GM18511 (cell line): ENCODE results near the gene ABHD17A.
"Not testable (repeated sequence)": the region's sequence is repeated elsewhere in the genome, so short reads cannot be mapped to it uniquely, and the experiment has no call there.

Source experiments
- ATAC-seq: cut with Tn5 transposase; IDR thresholded peaks from one replicate; pipeline ENCODE4 v1.9.1; 2021; ENCODE audit warnings: mild to moderate bottlenecking, moderate library complexity; ENCODE audit not compliant: unreplicated experiment

Gene ABHD17A

GRCh38 chr19:1885398-1886119 lies at the start of gene ABHD17A:
ABHD17A (minus strand) TSS chr19:1885496; CDS start chr19:1881566, 3,930 bp downstream.
- not testable (repeated sequence) for ATAC-seq

DNA sequence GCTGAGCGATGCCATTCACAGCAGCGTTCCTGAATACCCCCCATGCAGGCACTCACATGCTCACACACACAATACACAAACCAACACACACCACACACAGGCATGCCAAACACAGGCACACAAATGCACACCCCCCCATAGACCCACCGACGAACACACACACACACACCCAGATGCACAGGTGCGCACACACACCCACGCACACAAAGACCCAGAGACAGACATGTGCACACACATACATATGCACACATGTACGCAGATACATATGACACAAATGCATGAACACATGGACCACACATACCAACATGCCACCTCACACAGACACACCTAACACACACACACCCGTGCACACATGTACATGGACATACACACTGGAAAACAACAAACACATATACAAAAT lies 48.6 kb upstream of the ABHD17A start:
- no peak for ATAC-seq

- ATAC-seq, result no peak
Measured at GRCh38 chr19:1933244-1933643, 47.9 kb upstream of the ABHD17A start.

DNA sequence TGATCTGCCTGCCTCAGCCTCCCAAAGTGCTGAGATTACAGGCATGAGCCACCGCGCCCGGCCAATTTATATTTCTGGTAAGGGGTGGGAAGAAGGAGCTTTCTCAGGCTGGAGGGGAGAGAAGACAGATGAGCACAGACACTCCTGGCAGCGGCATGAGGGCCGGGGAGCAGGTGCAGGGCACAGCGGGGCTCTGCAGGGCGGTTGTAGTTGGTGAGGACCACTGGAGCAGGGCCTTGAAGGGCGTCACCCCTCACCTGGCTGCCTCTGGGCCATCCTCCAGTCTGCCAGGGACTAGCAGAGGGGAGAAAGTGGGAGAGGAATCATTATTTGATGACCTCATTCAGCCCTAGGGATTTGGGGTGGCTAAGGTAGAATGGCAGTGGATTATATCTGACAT lies 47.1 kb upstream of the ABHD17A start:
- no peak for ATAC-seq

GRCh38 chr19:1931445-1931844 lies 46.1 kb upstream of the ABHD17A start:
- ATAC-seq, result no peak

DNA sequence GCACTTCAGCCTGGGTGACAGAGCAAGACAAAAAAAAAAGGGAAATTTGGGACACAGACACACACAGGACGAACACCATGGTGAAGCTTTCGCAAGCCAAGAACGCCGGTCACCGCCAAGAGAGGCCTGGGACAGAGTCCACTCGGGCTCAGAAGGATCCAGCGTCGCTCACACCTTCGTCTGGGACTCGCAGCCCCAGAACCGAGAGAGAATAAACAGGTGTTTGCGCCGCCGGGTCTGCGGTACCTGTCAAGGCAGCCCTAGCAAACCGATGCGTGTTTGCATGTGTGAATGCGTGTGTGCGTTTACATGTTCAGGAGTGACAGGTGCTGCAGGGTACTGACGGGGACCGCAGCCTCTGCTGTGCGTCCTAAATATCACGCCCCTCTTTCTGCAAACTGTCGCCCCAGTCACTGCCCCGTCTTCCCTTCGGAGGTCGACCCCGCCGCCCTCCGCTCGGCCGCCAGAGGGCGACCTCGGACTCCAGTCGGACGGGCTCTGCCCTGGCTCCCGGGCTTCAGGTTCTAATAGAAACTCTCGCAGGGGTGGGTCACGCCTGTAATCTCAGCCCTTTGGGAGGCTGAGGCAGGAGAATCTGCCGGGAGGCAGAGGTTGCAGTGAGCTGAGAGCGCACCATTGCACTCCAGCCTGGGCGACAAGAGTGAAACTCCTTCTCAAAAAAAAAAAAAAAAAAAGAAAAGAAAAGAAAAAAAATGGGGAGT lies 43.9 kb upstream of the ABHD17A start:
- ATAC-seq, result no peak

DNA sequence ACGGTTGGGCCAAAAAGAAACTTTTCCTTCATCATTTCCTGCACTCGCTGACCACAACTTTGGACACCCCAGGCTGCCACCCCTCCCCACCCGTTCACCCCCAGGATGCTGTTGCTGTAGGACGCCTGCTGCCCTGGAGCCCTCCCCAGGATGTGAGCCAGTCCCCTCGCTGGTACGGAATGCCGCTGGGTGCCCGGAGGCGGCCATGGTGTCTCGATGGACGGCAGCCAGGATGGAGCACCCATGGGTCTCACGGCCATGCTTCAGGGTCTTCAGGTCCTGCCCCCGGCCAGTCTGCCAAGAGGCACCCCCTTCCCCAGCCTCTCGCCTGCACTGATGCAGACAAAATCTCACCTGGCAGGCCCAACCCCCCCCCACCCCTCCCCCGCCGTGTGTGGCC lies 40.2 kb upstream of the ABHD17A start:
- no peak for ATAC-seq

DNA sequence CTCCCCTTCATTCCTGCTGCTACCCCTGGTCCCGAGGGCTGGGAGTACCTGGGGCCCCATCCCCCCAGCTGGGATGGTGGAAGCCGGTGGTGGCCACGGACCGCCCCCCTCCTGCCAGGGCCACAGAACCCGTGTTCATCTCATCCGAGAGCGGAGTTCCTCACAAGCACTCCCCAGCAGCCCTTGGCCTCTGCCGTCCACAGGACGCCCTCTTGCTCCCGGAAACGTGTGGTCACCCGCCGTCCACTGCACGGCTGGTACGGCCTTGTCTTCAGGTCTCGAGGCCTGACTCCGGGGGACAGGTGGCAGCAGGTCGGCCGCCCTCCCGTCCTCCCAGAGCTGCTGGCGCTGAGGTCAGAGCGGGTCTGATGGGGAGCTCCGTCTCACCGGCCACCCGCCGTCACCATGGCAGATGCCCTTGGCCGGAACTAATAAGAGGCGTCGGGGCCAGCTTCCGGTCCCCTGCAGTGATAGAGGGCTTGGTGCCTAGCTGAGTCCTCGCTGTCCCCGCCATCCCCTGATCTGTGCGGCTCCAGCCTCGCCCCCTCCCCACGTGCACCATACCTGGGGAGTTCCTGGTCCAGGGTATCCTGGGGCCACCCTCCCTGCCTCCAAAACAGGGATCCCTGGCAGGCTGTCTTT lies 39.1 kb upstream of the ABHD17A start:
- no peak for ATAC-seq

DNA sequence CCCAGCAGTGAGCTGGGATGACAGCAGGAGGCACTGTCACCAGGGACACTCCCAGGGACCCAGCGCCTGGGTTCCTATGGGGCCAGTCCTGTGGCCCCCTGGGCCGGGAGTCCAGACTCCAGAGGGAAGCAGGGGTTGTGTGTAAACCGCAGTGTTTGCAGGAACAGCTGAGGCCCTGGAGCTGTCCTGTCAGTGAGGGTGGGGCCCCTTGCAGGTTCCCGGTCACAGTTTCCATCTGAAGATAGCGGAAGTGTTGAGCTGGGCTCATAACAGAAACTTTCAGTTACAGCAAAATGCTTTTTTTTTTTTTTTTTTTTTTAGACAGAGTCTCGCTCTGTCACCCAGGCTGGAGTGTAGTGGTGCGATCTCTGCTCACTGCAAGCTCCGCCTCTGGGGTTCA lies 38.0 kb upstream of the ABHD17A start:
- no peak for ATAC-seq

GRCh38 chr19:1922803-1923202 lies 37.5 kb upstream of the ABHD17A start:
- ATAC-seq, result no peak

- ATAC-seq, result no peak
Measured at GRCh38 chr19:1921825-1922224, 36.5 kb upstream of the ABHD17A start.

GRCh38 chr19:1921326-1921725 lies 36.0 kb upstream of the ABHD17A start:
- ATAC-seq, result no peak

- no peak for ATAC-seq
Measured at GRCh38 chr19:1920644-1921043, 35.3 kb upstream of the ABHD17A start.

DNA sequence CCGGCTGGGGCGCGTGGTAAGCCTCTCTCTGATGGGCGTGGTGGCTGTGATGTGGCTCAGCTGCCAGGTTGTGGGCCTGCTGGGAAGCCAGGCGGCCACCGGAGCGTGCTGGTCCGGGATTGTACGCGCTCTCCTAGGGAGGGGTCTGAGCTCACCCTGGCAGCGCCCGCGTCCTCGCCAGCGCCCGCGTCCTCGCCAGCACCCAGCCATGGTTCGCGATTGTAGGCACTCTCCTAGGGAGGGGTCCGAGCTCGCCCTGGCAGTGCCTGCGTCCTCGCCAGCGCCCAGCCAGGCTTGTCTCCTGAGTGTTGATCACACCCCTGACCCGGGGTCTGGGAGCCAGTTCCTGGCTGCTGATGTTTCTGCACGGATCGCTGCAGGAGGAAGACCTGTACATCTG lies 33.7 kb upstream of the ABHD17A start:
- no peak for ATAC-seq

GRCh38 chr19:1917926-1918325 lies 32.6 kb upstream of the ABHD17A start:
- ATAC-seq, result no peak

- no peak for ATAC-seq
Measured at GRCh38 chr19:1917146-1917545, 31.9 kb upstream of the ABHD17A start.

GRCh38 chr19:1914826-1915341 lies 29.6 kb upstream of the ABHD17A start:
- no peak for ATAC-seq

DNA sequence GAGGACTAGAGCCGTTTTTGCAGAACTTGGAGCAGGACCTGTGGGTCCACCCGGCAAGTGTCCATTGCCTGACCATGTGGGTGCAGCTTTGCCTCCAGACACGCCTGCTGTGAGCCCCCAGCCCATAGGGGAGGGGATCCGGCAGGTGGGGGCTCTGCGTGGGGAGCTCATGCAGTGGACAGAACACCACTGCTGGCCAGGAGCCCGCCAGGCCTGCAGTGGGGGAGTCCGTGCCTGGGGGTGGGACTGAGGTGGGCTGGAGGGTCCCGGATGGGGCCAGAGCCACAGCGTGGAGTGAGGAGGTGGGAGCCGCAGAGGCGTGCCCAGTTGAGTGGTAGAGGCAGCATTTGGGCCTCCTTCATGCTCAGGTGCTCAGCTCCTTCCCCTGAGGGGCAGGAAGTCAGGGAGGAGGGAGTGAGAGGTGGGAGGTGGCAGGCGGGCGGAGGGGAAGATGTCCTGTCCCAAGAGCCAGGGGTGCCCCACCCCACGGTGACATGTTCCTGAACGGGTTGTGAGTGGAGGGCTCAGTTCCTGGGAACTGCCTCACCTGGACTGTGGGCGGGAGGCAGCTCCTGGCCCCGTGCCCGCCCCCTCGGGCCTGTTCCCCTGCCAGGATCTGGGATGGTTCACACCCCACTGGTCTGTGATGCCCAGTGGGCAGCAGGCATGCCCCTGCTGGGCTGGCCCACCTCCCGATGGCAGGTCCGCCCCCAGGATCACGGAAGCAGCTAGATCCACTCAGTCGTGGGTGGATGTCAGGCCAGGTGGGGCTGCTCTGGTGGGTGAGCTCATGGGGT lies 28.7 kb upstream of the ABHD17A start:
- ATAC-seq, result no peak

GRCh38 chr19:1912760-1913505 lies 27.6 kb upstream of the ABHD17A start:
- no peak for ATAC-seq

GRCh38 chr19:1911995-1912394 lies 26.7 kb upstream of the ABHD17A start:
- no peak for ATAC-seq
